ENCODE measurements around the gene HMGCLL1.

DNA sequence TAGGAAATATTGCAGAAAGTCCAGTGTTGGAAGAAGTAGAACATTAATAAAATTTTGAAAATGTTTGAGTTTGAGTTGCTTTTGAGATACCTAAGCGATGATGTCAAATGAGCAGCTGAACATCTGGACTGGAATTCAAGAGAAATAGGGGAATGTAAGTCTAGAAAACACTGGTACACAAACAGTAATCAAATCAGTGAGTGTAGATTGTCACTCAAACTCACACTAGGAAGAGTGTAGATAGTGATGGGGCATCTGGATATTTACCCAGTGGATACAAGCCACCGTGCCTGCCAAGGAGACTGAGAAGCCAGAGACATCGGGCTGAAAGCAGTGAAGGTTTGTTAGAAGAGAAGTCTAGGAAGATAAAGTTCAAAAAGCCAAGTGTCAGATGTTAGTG lies 2.2 kb downstream of the HMGCLL1 start:
- TF ChIP-seq POLR2AphosphoS5 (IDR thresholded peaks at IDR 0.05) (no peak), EP300 (IDR thresholded peaks at IDR 0.05) (no peak), POLR2A (IDR thresholded peaks at IDR 0.05) (no peak)
- TF ChIP-seq, protein P1, sequence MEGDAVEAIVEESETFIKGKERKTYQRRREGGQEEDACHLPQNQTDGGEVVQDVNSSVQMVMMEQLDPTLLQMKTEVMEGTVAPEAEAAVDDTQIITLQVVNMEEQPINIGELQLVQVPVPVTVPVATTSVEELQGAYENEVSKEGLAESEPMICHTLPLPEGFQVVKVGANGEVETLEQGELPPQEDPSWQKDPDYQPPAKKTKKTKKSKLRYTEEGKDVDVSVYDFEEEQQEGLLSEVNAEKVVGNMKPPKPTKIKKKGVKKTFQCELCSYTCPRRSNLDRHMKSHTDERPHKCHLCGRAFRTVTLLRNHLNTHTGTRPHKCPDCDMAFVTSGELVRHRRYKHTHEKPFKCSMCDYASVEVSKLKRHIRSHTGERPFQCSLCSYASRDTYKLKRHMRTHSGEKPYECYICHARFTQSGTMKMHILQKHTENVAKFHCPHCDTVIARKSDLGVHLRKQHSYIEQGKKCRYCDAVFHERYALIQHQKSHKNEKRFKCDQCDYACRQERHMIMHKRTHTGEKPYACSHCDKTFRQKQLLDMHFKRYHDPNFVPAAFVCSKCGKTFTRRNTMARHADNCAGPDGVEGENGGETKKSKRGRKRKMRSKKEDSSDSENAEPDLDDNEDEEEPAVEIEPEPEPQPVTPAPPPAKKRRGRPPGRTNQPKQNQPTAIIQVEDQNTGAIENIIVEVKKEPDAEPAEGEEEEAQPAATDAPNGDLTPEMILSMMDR (IDR thresholded peaks at IDR 0.05), result no peak
